MV-4-11 (cell line): ENCODE results near the gene BPTF.
"Not testable (repeated sequence)": the region's sequence is repeated elsewhere in the genome, so short reads cannot be mapped to it uniquely, and the experiment has no call there.

ENCODE experiments used
- DNase-seq: peaks from one replicate; lab custom pipeline; 2025; lab: John Stamatoyannopoulos, UW

The BPTF gene

GRCh38 chr17:67974598-67975066 is 149.3 kb downstream of the BPTF start:
- DNase-seq, result no peak

GRCh38 chr17:67976306-67976705 is 151.0 kb downstream of the BPTF start:
- not testable (repeated sequence) for DNase-seq

DNA sequence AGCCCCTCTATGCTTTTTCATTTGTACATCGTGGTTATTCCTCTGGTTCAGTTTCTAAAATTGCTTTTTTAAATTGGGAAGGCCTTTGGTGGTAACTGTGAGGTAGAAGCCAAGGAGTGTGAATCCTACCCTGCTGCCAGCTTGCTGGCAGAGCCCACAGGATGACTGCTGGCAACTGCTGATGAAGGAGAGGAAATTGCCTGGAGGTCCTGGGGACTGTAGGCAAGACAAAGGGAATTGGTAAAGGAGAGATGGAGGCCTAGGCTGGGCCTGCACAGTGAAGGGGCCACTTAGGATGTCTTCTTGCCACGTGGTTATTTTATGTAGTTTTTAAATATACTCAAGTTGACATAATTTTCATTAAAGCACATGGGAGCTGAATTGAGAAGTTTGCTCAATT is 155.2 kb downstream of the BPTF start:
- no peak for DNase-seq

- DNase-seq, result not testable (repeated sequence)
Observed at GRCh38 chr17:67980883-67981282, 155.6 kb downstream of the BPTF start.

- no peak for DNase-seq
Observed at GRCh38 chr17:67982034-67982640, 156.8 kb downstream of the BPTF start.

GRCh38 chr17:67982686-67983382 is 157.5 kb downstream of the BPTF start:
- no peak for DNase-seq

GRCh38 chr17:67983383-67983688 is 158.0 kb downstream of the BPTF start:
- DNase-seq, result no peak

DNA sequence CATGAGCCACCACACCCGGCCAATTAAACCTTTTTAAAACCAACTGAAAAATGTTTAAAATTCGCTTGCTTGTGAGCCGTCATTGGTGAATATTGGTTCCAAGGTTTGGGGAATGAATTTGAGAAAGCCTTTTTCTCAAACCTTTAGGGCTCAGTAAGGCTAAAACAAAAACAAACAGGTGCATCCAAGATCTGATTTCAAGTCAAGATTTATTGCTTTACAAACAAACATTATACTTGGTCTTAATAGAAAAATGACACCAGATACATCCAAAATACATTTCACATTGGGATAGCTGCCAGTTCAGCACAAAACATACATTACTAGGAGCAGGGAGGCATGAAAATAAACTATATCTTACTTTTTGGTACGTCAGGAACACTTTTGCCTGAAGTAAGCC is 165.6 kb downstream of the BPTF start:
- DNase-seq, result no peak

GRCh38 chr17:67992548-67993152 is 167.3 kb downstream of the BPTF start:
- no peak for DNase-seq

DNA sequence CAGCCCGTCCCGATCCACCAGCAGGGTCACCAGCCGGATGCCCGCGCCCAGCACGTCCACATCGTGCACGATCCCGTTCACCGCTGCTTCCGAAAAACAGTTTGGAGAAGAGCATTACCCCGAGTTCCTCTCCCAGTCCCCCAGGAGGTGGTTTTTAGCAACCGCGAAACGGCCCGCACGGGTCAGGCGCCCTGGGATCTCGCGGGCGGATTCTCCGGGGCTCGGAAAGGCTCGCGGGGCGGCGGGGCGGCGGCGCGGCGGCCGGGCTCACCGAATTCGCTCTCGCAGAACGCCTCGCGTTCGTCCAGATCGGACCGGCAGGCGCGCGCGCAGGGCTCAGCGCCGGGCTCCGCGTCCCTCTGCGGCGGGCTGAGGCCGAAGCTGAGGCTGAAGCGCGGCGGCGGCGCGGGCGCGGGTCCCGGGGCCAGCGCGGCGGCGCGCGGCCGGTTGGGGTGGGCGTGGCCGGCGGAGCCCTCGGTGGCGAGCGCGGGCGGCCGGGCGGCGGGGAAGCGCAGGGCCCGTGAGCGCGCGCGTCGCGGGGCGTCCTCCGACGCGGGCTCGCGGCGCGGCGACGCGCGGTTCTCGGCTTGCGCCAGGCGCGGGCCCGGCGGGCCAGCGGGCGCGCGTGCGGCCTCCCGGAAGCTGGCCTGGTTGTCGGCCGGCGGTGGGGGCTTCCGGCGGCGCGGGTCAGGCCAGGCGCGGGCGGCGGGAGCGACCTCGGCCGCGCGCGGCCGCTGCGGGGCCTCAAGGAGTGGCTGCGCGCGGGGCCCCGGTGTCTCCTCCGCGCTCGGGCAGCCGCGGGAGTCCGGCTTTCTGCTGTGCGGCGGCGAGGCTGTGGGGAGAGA is 168.1 kb downstream of the BPTF start:
- peak; percentile 60 for DNase-seq

- DNase-seq, result no peak
Observed at GRCh38 chr17:67993998-67994361, 168.7 kb downstream of the BPTF start.

- DNase-seq, result peak; percentile 59
Observed at GRCh38 chr17:67994817-67995569, 169.7 kb downstream of the BPTF start.

GRCh38 chr17:67995570-67996263 is 170.4 kb downstream of the BPTF start:
- DNase-seq, result no peak

DNA sequence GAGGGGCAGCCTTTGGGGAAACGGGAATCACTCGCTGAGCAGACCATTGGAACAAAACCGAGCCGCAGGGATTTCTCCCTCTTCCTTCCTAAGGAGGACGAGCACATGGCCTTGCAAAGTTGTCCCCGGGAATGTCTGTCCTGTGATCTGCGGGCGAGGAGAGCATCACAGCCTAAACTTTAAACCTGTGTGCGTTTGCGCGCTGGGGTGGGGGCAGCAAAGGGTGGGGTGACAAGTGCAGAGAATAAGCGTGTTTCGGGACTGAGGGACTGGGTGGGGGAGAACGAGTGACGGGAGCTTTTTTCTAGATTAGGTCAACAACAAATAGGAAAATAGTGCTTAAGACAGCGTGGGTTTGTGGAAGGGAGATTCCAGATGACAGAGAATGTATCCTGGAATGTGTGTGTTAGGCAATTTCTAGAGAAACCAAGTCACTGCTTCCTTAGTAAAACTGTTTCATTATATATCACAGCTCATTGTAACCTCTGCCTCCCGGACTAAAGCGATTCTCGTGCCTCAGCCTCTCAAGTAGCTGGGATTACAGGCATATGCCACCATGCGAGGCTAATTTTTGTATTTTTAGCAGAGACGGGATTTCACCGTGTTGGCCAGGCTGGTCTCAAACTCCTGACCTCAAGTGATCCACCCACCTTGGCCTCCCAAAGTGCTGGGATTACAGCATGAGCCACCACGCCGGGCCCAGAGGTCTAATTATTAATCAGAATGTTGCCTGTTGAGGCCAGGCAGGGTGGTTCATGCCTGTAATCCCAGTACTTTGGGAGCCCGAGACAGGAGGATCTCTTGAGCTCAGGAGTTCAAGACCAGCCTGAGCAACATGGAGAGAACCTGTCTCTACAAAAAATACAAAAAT is 171.2 kb downstream of the BPTF start, which contains the start of gene C17orf58:
C17orf58 (minus strand) TSS at position 169 of the 871 bp plus-strand sequence. CDS start 271 bp downstream, outside the sequence.
- DNase-seq, result not testable (repeated sequence)

- DNase-seq, result no peak
Observed at GRCh38 chr17:67998466-67998865, 173.2 kb downstream of the BPTF start.

GRCh38 chr17:67999291-67999911 is 174.1 kb downstream of the BPTF start:
- DNase-seq, result no peak

DNA sequence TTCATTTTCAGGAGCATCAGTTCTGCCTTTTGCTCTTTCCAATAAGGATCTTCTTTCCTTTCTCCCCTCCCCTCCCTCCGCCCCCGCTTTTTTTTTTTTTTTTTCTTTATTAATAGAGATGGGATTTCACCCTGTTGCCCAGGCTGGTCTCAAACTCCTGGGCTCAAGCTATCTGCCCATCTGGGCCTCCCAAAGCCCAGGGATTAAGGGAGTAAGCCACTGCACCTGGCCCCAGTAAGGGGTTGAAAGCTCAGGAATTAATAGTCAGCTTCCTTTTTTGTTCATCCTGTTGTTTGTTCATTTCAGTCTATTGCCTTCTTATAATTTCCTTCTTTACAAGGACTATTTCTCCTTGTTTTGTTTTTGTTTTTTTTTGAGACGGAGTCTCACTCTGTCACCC is 178.9 kb downstream of the BPTF start:
- DNase-seq, result peak; percentile 5

GRCh38 chr17:68006797-68007196 is 181.5 kb downstream of the BPTF start:
- no peak for DNase-seq

- DNase-seq, result peak; percentile 22
Observed at GRCh38 chr17:68011199-68011665, 185.9 kb downstream of the BPTF start.
